ENCODE data around the gene TBC1D12.
"Not testable (repeated sequence)": the region's sequence is repeated elsewhere in the genome, so short reads cannot be mapped to it uniquely, and the experiment has no call there.

TBC1D12 gene

DNA sequence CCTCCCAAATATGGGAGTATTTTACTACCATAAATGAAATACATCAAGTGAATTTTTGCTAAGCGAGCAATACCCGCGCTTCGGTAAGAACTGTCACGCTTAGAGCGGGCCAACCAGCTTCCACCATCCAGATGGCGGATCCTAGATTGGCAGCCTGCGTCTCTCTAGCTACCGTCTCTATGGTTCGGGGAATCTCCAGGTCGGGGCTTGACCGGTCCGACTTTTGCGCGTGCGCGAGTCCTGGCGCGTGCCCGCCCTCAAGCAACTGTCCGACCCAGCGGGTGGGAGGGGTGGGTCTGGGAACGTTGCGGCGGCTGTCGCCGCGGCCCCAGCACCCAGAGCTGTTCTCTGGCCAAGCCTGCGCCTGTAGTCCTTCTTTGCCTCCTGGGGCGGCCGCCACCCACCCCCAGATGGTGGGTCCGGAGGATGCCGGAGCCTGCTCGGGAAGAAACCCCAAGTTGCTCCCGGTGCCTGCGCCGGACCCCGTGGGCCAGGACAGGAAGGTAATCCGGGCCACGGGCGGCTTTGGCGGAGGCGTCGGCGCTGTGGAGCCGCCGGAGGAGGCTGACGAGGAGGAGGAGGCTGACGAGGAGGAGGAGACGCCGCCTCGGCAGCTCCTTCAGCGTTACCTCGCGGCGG lies at the start of gene TBC1D12:
Gene TBC1D12, plus strand, starts transcription at position 338 of the 639 bp plus-strand sequence. Its CDS starts 73 bp downstream, at position 411.
- no peak for DNase-seq (ENCODE audit: low read depth)

DNA sequence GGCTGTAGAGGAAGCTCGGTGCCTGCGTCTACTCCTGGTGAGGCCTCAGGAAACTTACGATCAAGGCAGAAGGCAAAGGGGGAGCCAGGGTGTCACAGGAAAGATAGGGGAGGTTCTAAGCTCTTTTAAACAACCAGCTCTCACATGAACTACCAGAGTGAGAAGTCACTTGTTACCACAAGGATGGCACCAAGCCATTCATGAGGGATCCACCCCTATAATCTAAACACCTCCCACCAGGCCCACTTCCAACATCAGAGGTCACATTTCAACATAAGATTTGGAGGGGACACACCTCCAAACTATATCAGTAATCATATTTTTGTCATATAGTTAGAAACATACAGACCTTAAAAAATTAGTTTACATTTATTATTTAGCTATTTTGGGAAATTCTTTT lies 49.0 kb upstream of the TBC1D12 start:
- no peak for DNase-seq (ENCODE audit: low read depth)

DNA sequence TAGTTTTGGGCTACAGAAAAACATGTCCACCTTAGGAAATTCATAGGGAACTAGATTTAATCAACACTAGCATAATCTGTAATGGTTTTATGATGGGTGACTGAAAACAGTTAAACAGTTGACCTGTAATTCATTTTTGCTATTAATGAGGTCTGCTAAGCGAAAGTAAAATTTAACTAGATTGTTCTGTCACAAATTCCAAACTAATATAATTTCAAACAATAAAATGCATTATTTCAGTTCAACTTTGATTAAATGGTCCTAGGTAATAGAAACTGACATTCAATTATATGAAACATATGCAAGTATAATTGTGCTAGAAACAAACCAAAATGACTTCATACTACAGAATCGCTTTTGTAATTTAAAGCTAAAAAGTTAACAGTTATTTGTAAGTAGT lies 46.5 kb upstream of the TBC1D12 start:
- DNase-seq (ENCODE audit: low read depth), result no peak

DNA sequence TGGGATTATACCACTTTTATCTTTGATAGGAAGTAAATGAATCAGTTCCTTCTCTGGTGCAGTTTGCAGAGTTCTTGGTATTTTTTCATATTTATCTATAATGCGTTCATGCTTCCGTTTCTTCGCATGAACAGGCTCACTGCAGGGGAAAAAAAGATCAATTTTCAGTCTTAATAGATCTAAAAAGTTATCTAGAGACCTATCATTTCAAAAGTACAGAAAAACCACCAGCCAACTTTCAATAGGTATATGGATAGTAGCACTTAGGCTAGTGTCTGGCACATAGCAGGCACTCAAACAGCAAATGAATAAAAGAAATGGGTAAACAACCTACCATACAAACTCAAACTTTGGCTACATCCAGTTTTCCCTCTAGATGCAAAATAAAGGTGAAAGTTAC lies 45.1 kb upstream of the TBC1D12 start:
- DNase-seq (ENCODE audit: low read depth), result no peak

DNA sequence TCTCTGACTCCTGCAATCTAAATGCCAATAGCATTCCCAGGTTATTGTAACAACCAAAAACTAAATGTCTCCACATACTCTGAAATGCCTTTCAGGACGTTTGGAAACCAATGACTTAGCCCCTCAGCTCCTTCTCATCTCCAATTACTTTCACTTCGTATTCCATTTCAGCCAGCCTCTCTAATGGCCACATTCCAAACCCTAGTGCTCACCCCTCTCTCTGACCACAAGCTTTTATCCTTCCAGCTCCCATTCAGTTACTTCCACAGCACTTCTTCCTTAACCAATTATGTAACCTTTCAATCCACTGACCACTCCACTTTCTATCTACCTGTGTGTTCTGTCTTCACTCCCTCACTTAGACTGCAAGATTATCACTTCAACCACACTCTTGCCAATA lies 43.9 kb upstream of the TBC1D12 start:
- DNase-seq (ENCODE audit: low read depth), result no peak

DNA sequence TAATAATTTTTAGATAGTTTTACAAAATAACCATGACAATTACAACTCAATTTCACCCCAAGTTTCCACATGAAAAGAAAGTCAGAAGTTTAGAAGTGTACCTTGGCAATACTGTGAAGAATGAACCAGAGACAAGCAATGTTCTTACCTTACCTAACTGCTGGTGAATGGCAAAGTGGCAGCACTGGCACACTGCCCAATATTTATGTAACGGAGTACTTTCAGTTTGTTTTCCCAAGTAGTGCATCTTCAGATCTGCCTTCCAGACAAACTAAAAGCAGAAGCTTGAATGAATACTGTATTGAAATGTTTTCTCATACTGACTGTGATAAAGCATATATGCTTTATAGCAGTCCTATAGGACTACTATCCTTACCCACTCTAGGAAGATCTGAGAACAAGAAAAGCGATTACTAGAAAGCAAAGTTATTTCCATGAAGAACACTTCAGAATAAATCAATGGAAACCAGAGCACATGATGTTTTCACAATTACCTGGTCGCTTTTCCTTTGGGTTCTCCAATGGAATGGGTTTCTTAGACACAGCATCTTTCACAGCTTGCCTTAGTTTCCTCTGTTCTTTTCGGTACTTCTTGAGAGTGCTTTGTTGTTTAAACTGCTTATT lies 41.1 kb upstream of the TBC1D12 start:
- DNase-seq (ENCODE audit: low read depth), result no peak

DNA sequence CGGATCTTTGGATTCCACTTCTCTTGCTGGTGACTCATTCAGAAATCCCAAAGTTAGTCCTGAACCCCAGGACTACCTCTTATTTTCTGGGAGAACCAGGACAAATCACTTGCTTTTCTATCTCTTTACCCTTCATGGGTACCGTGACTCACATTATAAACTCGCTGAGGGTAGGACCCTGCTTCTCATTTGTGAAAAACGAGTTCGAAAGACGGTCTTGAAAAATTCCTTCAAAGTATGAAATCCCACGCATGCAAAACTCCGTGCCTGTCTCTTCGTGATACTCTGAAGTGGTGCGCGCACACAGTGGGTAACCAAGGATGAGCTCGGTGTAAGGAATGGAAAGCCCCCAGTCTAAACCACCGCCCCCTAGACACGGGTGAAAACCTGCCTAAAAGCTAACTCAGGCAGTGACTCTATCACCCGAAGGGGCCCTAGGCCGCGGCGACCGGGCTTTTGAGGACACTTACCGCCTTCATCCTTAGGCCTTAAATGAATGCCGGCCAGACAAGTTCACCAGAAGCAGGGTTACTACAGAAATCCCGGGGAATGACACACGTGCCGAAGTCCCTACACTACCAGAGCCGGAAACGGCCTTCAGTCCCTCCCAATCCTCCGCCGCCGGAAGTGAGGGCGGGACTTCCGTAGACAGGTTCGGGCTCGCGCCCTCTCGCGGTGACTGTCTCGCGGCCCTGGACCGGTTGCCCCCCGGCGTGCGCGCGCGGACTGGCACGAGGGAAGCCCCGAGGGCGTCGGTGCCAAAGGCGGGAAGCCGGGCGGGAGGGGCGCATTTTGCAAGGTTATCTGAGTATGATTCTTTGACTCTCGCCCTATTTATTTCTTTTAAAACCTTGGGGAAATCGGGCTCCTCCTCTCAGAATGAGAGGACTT lies 39.7 kb upstream of the TBC1D12 start, which contains the start of gene NOC3L:
Gene NOC3L, minus strand, starts transcription at position 580 of the 891 bp plus-strand sequence. Its CDS starts 101 bp downstream, at position 479.
- peak; percentile 92 for DNase-seq (ENCODE audit: low read depth)

DNA sequence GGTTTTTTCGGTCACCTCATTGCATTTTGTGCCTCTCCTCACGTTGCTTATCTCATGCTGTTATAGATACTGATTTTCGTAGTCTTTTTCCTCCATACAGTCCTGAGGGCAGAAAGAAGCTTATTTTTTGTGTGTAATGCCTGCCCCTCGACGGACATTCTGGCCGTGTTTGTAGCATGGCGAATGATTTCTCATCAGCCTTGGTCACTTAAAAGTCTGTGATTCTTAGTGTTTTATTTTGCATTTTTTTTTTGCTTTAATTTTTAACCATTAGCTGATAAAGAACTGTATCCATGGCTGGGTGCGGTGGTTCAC lies 39.1 kb upstream of the TBC1D12 start:
- DNase-seq (ENCODE audit: low read depth), result no peak

DNA sequence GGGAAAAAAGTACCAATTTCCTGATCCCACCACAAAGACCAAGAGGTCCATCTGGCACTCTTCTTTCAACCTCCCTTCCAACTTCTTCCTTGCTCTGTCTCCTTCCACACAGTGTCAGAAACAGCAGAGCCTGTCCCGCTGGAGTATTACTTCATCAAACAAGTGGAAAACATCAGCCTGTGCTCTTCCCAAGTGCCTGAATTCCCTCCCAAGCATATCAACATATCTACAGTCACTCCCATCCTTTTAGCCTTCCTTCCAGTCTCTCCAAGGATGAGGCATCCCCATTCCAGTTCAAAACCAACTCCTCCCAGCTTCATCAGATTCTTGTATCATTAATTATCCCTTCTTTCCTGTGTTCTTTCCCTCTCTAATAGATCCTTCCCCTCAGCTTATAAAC lies 37.9 kb upstream of the TBC1D12 start:
- no peak for DNase-seq (ENCODE audit: low read depth)

DNA sequence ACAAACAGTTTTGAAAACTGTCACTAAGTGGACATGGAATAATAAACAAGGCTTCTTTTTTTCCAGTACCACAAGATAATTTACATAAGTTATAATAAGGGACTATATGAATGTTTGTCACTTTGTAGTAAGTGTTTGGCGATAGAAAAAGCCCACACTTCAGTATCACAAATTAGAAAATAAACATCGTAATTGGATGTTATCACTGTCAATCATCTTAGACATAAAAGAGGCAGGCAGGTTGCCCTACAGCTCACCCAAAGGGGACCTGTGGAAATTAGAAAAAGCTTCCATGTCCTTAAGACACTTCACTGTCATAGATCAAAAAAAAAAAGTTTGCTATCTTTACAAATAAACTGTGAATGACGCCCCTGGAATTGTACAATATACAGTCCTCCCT lies 36.0 kb upstream of the TBC1D12 start:
- DNase-seq (ENCODE audit: low read depth), result no peak

DNA sequence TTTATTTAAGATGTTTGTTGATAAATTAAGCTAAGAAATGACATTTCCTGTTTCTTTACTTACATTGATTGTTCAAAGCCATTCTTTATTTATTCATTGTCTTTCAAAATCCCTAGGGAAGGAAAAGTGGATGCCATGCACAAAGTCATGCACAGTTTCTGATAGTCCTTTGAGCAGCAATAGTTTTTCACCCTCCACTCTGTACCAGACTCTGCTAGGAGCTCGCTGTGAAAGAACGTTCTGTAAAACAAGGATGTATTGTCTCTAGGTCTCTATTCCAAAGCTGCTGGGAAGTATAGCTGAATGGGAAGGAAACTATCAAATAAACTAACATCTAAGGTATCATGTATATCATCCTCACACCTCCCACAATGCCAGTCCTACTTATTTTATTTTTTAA lies 31.8 kb upstream of the TBC1D12 start:
- DNase-seq (ENCODE audit: low read depth), result no peak

DNA sequence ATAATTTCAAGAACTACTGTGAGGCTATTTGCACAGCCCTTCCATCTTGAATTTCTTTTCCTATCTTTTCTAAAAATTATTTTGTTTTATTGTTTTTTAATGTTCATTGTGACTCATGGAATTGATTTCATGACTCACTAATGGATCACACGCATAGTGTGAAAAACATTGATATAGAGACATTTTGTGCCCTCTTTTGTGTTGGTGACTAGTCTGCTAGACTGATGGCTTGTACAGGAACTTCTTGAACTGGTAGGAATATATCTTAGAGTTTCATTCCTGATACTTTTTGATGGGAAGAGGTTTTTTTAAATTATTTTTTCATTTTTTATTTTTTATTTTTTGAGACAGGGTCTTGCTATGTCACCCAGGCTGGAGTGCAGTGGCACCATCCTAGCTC lies 27.0 kb upstream of the TBC1D12 start:
- DNase-seq (ENCODE audit: low read depth), result no peak

DNA sequence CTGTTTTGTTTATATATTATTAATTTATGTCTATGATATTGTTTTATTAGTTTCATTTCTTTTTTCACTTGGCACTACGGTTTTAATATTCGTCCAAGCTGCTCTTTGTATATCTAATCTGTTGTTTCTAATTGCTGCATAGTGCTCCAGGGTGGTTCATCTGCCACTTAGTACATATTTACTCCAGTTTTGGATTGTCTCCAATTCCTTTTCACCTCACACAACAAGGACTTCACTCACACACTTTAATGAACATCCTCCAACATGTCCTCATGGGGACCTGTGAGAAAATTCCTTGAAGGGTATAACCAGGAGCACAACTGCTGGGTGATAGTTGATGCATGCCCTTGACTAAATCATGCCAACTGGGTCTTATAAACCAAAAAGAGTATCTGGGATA lies 25.5 kb upstream of the TBC1D12 start:
- no peak for DNase-seq (ENCODE audit: low read depth)

DNA sequence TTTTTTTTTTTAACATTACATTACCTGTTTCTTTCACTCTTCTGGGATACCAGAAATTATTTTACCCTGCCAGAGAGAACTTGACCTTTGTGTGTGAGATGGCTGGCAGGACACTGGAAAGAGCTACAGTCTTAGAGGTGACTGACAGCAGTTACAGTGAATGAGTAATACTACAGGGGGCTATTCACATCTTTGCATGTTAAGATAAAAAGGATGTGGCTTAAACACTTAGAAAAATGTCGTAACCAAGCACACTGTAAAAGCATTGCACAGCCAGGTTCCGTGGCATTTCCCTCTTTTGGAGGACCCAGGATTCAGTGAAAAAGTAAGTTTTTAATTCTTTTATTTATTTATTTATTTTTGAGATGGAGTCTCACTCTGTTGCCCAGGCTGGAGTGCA lies 18.8 kb upstream of the TBC1D12 start:
- no peak for DNase-seq (ENCODE audit: low read depth)

DNA sequence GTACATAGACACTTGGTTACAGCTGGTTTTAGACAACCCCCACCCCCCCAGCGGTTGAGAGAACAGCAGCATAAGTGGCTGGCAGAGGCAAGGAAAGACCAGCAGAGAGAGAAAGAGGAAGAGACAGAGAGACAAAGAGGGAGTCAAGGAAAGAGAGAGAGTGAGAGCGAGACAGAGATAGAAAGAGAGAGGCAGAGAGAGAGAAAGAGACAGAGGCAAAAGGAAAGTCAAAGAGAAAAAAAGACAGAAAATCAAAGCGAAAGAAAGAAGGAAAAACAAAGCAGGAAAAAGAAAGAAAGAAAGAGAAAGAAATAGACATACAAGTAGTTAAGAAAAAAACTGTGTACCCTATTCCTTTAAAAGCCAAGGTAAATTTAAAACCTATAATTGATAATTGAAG lies 16.6 kb upstream of the TBC1D12 start:
- not testable (repeated sequence) for DNase-seq (ENCODE audit: low read depth)

DNA sequence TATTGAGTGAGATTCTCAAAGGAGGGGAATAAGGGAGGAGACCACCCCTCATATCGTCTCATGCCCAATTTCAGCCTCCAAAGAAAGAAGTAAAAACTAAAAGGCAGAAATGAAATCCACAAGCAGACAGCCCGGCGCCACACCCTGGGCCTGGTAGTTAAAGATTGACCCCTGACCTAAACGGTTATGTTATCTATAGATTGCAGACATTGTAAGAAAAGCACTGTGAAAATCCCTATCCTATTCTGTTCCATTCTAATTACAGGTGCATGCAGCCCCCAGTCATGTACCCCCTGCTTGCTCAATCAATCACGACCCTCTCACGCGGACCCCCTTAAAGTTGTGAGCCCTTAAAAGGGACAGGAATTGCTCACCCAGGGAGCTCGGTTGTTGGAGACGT lies 10.2 kb upstream of the TBC1D12 start:
- not testable (repeated sequence) for DNase-seq (ENCODE audit: low read depth)

DNA sequence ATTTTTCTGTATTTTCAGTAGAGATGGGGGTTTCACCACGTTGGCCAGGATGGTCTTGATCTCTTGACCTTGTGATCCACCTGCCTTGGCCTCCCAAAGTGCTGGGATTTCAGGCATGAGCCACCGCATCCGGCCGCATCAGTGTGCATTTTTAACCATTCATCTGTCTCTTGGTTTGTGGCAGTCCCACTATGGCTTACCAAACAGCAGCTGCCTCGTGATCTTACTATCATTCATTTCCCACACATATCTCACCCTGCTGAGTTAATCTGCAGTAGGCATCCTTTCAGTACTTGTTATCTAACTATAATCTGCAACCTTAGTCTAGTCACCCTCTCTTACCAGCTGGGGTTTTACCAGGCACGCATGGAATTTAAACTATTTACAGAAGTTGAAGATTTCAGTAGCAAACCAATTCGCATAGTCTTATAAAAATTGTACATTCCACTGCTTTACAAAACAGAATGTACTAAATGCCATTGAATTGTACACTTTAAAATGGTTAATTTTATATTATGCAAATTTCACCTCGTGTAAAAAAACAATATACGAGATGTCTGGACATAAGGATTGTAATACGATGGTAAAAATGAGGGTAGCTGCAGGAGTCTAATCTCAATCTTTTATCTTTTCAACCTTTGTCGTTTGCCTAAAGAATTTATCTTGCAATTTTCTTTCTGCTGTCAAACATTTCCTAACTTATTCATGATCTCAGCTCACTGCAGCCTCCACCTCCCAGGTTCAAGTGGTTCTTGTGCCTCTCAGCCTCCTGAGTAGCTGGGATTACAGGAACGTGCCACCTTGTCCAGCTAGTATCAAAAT lies 4.6 kb upstream of the TBC1D12 start:
- no peak for DNase-seq (ENCODE audit: low read depth)

DNA sequence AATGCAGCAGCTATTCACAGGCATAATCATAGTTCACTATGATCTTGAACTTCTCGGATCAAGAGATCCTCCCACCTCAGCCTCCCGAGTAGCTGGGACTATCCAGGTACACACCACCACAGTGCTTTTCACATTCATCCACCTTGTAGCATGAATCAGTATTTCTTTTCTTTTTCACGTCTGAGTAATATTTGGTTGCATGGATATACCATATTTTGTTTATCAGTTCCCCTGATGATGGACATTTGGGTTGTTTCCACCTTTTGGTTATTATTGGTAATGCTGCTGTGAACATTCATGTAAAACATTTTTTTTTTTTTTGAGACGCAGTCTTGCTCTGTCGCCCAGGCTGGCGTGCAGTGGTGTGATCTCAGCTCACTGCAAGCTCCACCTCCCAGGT lies 3.6 kb upstream of the TBC1D12 start:
- DNase-seq (ENCODE audit: low read depth), result no peak

DNA sequence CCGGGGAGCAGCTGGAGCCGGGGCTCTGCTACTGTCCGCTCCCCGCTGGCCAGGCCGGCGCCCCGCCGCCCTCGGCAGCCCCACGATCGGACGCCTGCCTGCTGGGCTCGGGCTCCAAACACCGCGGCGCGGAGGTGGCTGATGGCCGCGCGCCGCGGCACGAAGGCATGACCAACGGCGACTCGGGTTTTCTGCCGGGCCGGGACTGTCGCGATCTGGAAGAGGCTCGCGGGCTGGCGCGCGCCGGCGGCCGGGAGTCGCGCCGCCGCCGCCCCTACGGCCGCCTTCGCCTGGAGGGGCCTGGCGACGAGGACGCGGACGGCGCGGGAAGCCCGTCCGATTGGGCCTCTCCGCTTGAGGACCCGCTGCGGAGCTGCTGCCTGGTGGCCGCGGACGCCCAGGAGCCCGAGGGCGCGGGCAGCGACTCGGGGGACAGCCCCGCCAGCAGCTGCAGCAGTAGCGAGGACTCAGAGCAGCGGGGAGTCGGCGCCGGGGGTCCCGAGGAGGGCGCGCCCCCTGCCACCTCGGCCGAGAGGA lies 570 bp downstream of the TBC1D12 start:
- DNase-seq (ENCODE audit: low read depth), result no peak

DNA sequence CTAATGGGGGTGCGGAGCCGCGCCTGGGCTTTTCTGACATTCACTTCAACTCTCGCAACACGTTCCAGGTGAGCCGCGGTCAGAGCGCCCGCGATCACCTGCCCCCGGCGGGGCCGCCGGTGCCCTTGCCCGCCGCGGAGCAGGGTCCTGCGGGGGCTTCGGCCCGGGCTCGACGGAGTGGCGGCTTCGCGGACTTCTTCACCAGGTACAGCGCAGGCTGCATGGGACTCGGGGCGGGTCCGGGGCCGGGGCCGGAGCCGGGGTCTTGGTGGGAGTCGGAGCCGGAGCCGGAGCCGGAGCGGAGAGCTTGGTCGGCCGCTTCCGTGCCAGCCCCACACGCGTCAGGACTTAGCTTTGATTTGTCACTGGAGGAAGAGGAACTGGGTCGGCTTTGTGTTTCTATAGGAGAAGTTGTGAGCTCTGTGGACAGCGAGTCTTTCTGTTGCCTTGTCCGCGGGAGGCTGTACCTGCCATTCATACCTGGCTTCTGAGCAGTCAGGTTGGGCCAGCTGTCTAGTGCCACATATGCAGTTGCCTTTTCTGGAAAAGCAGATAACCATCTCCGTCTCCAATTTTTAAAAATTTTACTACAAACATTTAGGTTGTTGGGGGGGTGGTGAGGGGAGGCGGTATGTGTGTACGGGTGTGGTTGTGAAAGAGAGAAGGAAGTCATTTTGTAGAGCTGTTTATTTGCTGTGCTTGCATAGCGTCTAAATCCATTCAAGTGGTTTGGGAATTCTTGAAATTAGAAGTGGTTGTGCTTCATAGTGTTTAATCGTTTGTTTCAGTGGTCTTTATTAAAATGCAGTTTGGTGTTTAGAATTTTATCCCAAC lies 1.3 kb downstream of the TBC1D12 start:
- DNase-seq (ENCODE audit: low read depth), result no peak

DNA sequence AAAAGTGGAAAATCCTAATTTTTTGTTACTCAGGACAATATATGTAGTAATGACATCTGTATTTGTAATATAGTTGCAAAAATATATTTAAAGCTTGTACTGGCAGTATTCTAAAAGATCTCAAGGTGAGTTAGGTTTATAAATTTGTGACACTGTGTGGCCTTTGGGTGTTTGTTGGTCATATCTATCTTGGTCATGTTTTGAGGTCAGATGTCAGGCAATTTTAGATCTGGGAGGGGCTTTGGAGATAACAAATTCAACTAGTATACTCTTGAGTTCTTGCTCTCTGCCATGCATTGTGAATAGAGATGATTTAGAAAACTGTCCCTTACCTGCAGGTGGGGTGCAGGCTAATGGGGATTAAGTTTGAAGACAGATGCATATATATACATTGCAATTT lies 3.1 kb downstream of the TBC1D12 start:
- no peak for DNase-seq (ENCODE audit: low read depth)

Measured in activated T-helper 9 cell treated with anti-CD3 and anti-CD28 coated beads, Interleukin-2, amount 50 U/mL, for 16 hours (primary cell).